GM21528 (cell line): Measurements from ENCODE around the gene PRKCZ.
"Not testable (repeated sequence)": the region's sequence is repeated elsewhere in the genome, so short reads cannot be mapped to it uniquely, and the experiment has no call there.

Experiments used
- ATAC-seq: cut with Tn5 transposase; IDR thresholded peaks from one replicate; pipeline ENCODE4 v1.9.1; 2021; ENCODE audit warnings: mild to moderate bottlenecking, moderate library complexity; ENCODE audit not compliant: unreplicated experiment, low FRiP score

The PRKCZ gene

GRCh38 chr1:2081326-2081885, 31.2 kb downstream of the PRKCZ start:
- ATAC-seq = no peak

- no peak for ATAC-seq
Measured at GRCh38 chr1:2082064-2082463, 31.9 kb downstream of the PRKCZ start.

GRCh38 chr1:2083666-2084065, 33.5 kb downstream of the PRKCZ start:
- no peak for ATAC-seq

- no peak for ATAC-seq
Measured at GRCh38 chr1:2084306-2084705, 34.1 kb downstream of the PRKCZ start.

- no peak for ATAC-seq
Measured at GRCh38 chr1:2085080-2085479, 34.9 kb downstream of the PRKCZ start.

- no peak for ATAC-seq
Measured at GRCh38 chr1:2086446-2087078, 36.4 kb downstream of the PRKCZ start.

- no peak for ATAC-seq
Measured at GRCh38 chr1:2087766-2088165, 37.6 kb downstream of the PRKCZ start.

GRCh38 chr1:2088458-2088857, 38.2 kb downstream of the PRKCZ start:
- ATAC-seq = no peak

- no peak for ATAC-seq
Measured at GRCh38 chr1:2089051-2089450, 38.8 kb downstream of the PRKCZ start.

- ATAC-seq = no peak
Measured at GRCh38 chr1:2090216-2090890, 40.1 kb downstream of the PRKCZ start.

- no peak for ATAC-seq
Measured at GRCh38 chr1:2091611-2092604, 41.7 kb downstream of the PRKCZ start.

GRCh38 chr1:2093055-2093454, 42.8 kb downstream of the PRKCZ start:
- ATAC-seq = no peak

GRCh38 chr1:2093636-2094035, 43.4 kb downstream of the PRKCZ start:
- ATAC-seq = no peak

- ATAC-seq = not testable (repeated sequence)
Measured at GRCh38 chr1:2094269-2095158, 44.3 kb downstream of the PRKCZ start.

GRCh38 chr1:2095394-2095793, 45.2 kb downstream of the PRKCZ start:
- ATAC-seq = no peak

GRCh38 chr1:2095981-2096736, 45.9 kb downstream of the PRKCZ start:
- ATAC-seq = no peak

- no peak for ATAC-seq
Measured at GRCh38 chr1:2097386-2098300, 47.4 kb downstream of the PRKCZ start.

- ATAC-seq = no peak
Measured at GRCh38 chr1:2098301-2098698, 48.1 kb downstream of the PRKCZ start.
